ENCODE results near the gene SYPL1. TPM values are rescaled to one million over a fixed set of nuclear protein-coding genes. Genes with fewer than 3 reads are reported as not detected.
A peak's percentile ranks its signal among the peaks of the same experiment; 100 is the strongest.

The SYPL1 gene
- total RNA-seq, 1 donor from 2014 or later = 59.7 TPM

DNA sequence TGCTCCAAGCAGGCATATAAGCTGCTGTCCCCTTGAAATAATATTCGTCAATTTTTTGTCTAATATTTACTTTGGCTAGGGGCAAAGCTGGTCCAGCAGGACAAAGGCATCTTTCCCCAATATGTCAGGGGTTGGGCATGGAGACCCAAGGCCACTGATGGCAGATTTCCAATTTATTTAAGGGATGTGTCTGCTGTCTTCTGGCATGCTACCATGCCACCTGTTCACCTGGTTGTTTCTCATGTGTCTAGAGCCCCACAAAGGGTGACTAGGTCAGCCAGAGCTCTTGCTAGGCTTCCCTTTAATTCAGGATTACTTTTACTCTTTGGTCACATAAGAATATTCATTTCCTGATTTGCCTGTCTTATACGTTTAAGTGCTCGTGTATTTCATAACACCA is 22.1 kb upstream of the SYPL1 start:
- peaks cover 5% of the 10 kb centered on the region for H3K27me3 ChIP-seq (ENCODE audit: insufficient read depth, low read length)
- no peak overlapping the region for H3K4me2 ChIP-seq (ENCODE audit: low read length)
- Mint-ChIP-seq H3K27ac (ENCODE audit: unreplicated experiment) (no peak overlapping the region), H3K27me3 (ENCODE audit: low read depth, unreplicated experiment) (no peaks in the 10 kb centered on the region), H3K4me3 (ENCODE audit: unreplicated experiment) (no peak overlapping the region), H3K9me3 (ENCODE audit: unreplicated experiment) (no peaks in the 10 kb centered on the region), H3K4me1 (ENCODE audit: low read depth, unreplicated experiment) (peaks cover 2% of the 10 kb centered on the region), H3K36me3 (ENCODE audit: low read depth, unreplicated experiment) (no peaks in the 10 kb centered on the region)
- H3K79me2 ChIP-seq (ENCODE audit: insufficient read depth, low read length) = no peaks in the 10 kb centered on the region
- H2AFZ ChIP-seq (ENCODE audit: low read depth, low read length) = no peak overlapping the region
- no peak for FAIRE-seq
- no peak overlapping the region for H3K27ac ChIP-seq (ENCODE audit: low read depth, low read length)
- TF ChIP-seq, protein P1, sequence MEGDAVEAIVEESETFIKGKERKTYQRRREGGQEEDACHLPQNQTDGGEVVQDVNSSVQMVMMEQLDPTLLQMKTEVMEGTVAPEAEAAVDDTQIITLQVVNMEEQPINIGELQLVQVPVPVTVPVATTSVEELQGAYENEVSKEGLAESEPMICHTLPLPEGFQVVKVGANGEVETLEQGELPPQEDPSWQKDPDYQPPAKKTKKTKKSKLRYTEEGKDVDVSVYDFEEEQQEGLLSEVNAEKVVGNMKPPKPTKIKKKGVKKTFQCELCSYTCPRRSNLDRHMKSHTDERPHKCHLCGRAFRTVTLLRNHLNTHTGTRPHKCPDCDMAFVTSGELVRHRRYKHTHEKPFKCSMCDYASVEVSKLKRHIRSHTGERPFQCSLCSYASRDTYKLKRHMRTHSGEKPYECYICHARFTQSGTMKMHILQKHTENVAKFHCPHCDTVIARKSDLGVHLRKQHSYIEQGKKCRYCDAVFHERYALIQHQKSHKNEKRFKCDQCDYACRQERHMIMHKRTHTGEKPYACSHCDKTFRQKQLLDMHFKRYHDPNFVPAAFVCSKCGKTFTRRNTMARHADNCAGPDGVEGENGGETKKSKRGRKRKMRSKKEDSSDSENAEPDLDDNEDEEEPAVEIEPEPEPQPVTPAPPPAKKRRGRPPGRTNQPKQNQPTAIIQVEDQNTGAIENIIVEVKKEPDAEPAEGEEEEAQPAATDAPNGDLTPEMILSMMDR (IDR thresholded peaks at IDR 0.05; ENCODE audit: insufficient read depth, low read depth, low read length) = no peak
- TF ChIP-seq EZH2 (IDR thresholded peaks at IDR 0.05; ENCODE audit: insufficient read depth, low read length) = no peak
- H3K36me3 ChIP-seq (ENCODE audit: insufficient read depth, low read length) = no peaks in the 10 kb centered on the region
- no peak overlapping the region for H3K4me3 ChIP-seq (ENCODE audit: insufficient read depth, low read depth, low read length)
- DNase-seq (ENCODE audit: low read depth) = no peak
- H3K9ac ChIP-seq (ENCODE audit: low read length) = no peak overlapping the region
- no peaks in the 10 kb centered on the region for H3K9me3 ChIP-seq (ENCODE audit: insufficient read depth, low read depth, low read length)
- no peaks in the 10 kb centered on the region for H4K20me1 ChIP-seq (ENCODE audit: insufficient read depth, low read length)
- H3K4me1 ChIP-seq (ENCODE audit: insufficient read depth, low read length) = no peaks in the 10 kb centered on the region

DNA sequence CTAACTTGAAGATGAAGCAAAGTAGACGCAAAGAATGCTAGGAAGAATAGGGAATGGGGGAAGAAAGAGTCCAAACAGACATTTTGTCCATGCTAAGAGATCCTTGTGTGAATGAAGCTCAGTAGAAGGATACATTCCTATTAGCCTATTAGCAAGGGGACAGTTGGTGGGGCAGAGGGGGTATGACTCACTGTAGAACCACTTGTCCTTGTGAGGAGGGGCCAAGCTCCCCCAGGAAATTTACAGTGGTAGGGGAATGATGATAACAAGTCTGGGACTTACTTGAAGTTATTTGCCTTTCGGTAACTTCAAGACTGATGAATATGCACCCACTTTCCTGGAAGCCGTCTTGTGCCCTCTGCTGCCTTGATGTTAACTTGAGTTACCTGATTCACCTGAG is 17.2 kb upstream of the SYPL1 start:
- FAIRE-seq = no peak
- H3K27me3 Mint-ChIP-seq (ENCODE audit: low read depth, unreplicated experiment) = no peaks in the 10 kb centered on the region
- TF ChIP-seq EZH2 (IDR thresholded peaks at IDR 0.05; ENCODE audit: insufficient read depth, low read length) = no peak
- TF ChIP-seq, protein P1 (IDR thresholded peaks at IDR 0.05; ENCODE audit: insufficient read depth, low read depth, low read length) = no peak

GRCh38 chr7:106128836-106129235 is 16.7 kb upstream of the SYPL1 start:
- DNase-seq (ENCODE audit: low read depth) (peak; percentile 23), FAIRE-seq (no peak)
- H3K27ac ChIP-seq (ENCODE audit: low read depth, low read length) = no peak overlapping the region
- no peaks in the 10 kb centered on the region for H3K36me3 Mint-ChIP-seq (ENCODE audit: low read depth, unreplicated experiment)
- H3K9me3 Mint-ChIP-seq (ENCODE audit: unreplicated experiment) = no peaks in the 10 kb centered on the region
- no peak overlapping the region for H3K4me3 ChIP-seq (ENCODE audit: insufficient read depth, low read depth, low read length)
- no peaks in the 10 kb centered on the region for H4K20me1 ChIP-seq (ENCODE audit: insufficient read depth, low read length)
- no peaks in the 10 kb centered on the region for H3K79me2 ChIP-seq (ENCODE audit: insufficient read depth, low read length)
- H3K9ac ChIP-seq (ENCODE audit: low read length) = no peak overlapping the region
- H3K4me1 ChIP-seq (ENCODE audit: insufficient read depth, low read length) = peaks cover 7% of the 10 kb centered on the region
- no peak overlapping the region for H3K4me3 Mint-ChIP-seq (ENCODE audit: unreplicated experiment)
- H3K27me3 ChIP-seq (ENCODE audit: insufficient read depth, low read length) = no peaks in the 10 kb centered on the region
- H3K4me1 Mint-ChIP-seq (ENCODE audit: low read depth, unreplicated experiment) = peaks cover 19% of the 10 kb centered on the region
- H3K36me3 ChIP-seq (ENCODE audit: insufficient read depth, low read length) = no peaks in the 10 kb centered on the region
- TF ChIP-seq, protein P1 (IDR thresholded peaks at IDR 0.05; ENCODE audit: insufficient read depth, low read depth, low read length) = no peak
- no peak for TF ChIP-seq EZH2 (IDR thresholded peaks at IDR 0.05; ENCODE audit: insufficient read depth, low read length)
- H2AFZ ChIP-seq (ENCODE audit: low read depth, low read length) = no peak overlapping the region
- no peaks in the 10 kb centered on the region for H3K27me3 Mint-ChIP-seq (ENCODE audit: low read depth, unreplicated experiment)
- no peak overlapping the region for H3K4me2 ChIP-seq (ENCODE audit: low read length)
- no peak overlapping the region for H3K27ac Mint-ChIP-seq (ENCODE audit: unreplicated experiment)
- H3K9me3 ChIP-seq (ENCODE audit: insufficient read depth, low read depth, low read length) = no peaks in the 10 kb centered on the region

More for the DNA sequence above, 17.2 kb upstream of the SYPL1 start:
- Histone ChIP-seq H3K27ac (ENCODE audit: low read depth, low read length) (no peak overlapping the region), H3K36me3 (ENCODE audit: insufficient read depth, low read length) (no peaks in the 10 kb centered on the region), H3K4me2 (ENCODE audit: low read length) (no peak overlapping the region), H4K20me1 (ENCODE audit: insufficient read depth, low read length) (no peaks in the 10 kb centered on the region), H3K79me2 (ENCODE audit: insufficient read depth, low read length) (no peaks in the 10 kb centered on the region), H3K9ac (ENCODE audit: low read length) (no peak overlapping the region), H3K4me1 (ENCODE audit: insufficient read depth, low read length) (peaks cover 7% of the 10 kb centered on the region), H3K9me3 (ENCODE audit: insufficient read depth, low read depth, low read length) (no peaks in the 10 kb centered on the region), H3K27me3 (ENCODE audit: insufficient read depth, low read length) (no peaks in the 10 kb centered on the region), H2AFZ (ENCODE audit: low read depth, low read length) (no peak overlapping the region), H3K4me3 (ENCODE audit: insufficient read depth, low read depth, low read length) (no peak overlapping the region)
- no peak for DNase-seq (ENCODE audit: low read depth)
- peaks cover 19% of the 10 kb centered on the region for H3K4me1 Mint-ChIP-seq (ENCODE audit: low read depth, unreplicated experiment)
- no peak overlapping the region for H3K4me3 Mint-ChIP-seq (ENCODE audit: unreplicated experiment)
- H3K9me3 Mint-ChIP-seq (ENCODE audit: unreplicated experiment) = no peaks in the 10 kb centered on the region
- no peak overlapping the region for H3K27ac Mint-ChIP-seq (ENCODE audit: unreplicated experiment)
- no peaks in the 10 kb centered on the region for H3K36me3 Mint-ChIP-seq (ENCODE audit: low read depth, unreplicated experiment)

All from astrocyte (in vitro differentiated cells and primary cell).